ENCODE data around the gene ABCB11. TPM values are rescaled to one million over a fixed set of nuclear protein-coding genes. Genes with fewer than 3 reads are reported as not detected.
A peak's percentile ranks its signal among the peaks of the same experiment; 100 is the strongest.

Gene ABCB11
- polyA plus RNA-seq, 1 donor = 5.3 TPM

DNA sequence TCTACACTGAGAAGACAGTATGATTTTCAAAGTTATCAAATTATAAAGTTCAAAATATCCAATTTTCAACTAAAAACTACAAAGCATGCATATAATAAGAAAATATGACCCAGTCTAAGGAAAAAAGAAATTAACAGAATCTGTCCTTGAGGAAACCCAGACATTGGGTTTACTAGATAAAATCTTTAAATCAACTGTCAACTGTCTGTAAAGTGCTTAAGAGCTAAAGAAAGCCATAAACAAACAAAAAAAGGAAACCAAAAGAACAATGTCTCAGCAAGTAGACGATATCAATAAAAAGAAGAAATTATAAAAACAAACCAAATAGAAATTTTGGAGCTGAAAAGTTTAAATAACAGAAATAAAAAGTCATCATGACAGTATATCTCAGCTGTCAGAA, 10.5 kb upstream of the ABCB11 start:
- Histone ChIP-seq H3K36me3 (ENCODE audit: control insufficient read depth, insufficient read depth, low read length) (no peaks in the 10 kb centered on the region), H3K4me1 (ENCODE audit: control insufficient read depth, insufficient read depth, low read length) (no peaks in the 10 kb centered on the region), H3K4me3 (ENCODE audit: low read length) (no peak overlapping the region), H3K27me3 (ENCODE audit: control insufficient read depth, insufficient read depth, low read length) (no peaks in the 10 kb centered on the region), H3K27ac (ENCODE audit: low read length) (no peak overlapping the region), H3K9me3 (ENCODE audit: control insufficient read depth, low read depth, low read length) (no peaks in the 10 kb centered on the region)
- DNase-seq = no peak
- 86% methylated on average over 1 of the region's 1 CpG for WGBS (ENCODE audit: insufficient coverage, low lambda C conversion rate)

DNA sequence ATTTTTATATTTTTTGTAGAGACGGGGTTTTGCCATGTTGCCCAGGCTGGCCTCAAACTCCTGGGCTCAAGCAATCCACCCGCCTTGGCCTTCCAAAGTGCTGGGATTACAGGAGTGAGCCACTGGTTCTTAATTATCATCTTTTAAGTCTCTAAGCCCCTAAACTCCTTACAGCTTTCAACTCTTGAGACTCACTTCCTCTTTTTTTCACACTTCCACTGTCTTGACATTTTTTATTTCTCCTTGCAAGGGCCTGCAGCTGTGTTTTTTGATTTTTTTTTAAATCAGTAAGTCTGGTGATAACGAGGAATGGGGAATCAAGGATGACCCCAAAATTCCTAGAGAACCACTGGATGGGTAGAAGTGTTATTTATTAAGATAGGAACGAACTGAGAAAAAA, 8.6 kb upstream of the ABCB11 start:
- Histone ChIP-seq H3K27ac (ENCODE audit: low read length) (no peak overlapping the region), H3K27me3 (ENCODE audit: control insufficient read depth, insufficient read depth, low read length) (no peaks in the 10 kb centered on the region), H3K4me3 (ENCODE audit: low read length) (no peak overlapping the region), H3K4me1 (ENCODE audit: control insufficient read depth, insufficient read depth, low read length) (no peaks in the 10 kb centered on the region), H3K9me3 (ENCODE audit: control insufficient read depth, low read depth, low read length) (no peaks in the 10 kb centered on the region), H3K36me3 (ENCODE audit: control insufficient read depth, insufficient read depth, low read length) (no peaks in the 10 kb centered on the region)
- no peak for DNase-seq
- WGBS (ENCODE audit: insufficient coverage, low lambda C conversion rate) = 84% methylated on average over 3 of the region's 4 CpGs

DNA sequence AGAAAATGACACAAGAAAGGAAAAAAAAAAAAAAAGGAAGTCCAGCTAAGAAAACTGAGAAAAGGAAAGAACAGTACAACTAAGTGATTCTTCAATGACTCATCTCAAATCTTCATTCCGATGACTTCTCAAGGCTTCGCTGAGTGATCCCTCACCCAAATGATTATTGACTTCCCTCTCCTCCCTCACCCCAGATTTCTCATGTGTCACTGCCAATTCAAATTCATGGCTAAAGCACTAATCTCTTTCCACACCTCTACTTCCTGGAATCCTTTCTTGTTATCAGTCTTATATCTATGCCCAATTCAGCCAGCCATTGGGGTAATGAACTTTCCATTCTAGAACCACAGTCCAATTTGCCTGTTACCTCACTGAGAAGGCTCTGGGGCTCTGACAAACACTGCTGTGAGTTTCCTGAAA, 7.2 kb upstream of the ABCB11 start:
- Histone ChIP-seq H3K9me3 (ENCODE audit: control insufficient read depth, low read depth, low read length) (peaks cover 1% of the 10 kb centered on the region), H3K4me1 (ENCODE audit: control insufficient read depth, insufficient read depth, low read length) (no peaks in the 10 kb centered on the region), H3K36me3 (ENCODE audit: control insufficient read depth, insufficient read depth, low read length) (no peaks in the 10 kb centered on the region), H3K27me3 (ENCODE audit: control insufficient read depth, insufficient read depth, low read length) (no peaks in the 10 kb centered on the region), H3K27ac (ENCODE audit: low read length) (no peak overlapping the region), H3K4me3 (ENCODE audit: low read length) (no peak overlapping the region)
- DNase-seq = no peak
- no CpG with 5 or more reads among the region's 2 CpGs for WGBS (ENCODE audit: insufficient coverage, low lambda C conversion rate)

DNA sequence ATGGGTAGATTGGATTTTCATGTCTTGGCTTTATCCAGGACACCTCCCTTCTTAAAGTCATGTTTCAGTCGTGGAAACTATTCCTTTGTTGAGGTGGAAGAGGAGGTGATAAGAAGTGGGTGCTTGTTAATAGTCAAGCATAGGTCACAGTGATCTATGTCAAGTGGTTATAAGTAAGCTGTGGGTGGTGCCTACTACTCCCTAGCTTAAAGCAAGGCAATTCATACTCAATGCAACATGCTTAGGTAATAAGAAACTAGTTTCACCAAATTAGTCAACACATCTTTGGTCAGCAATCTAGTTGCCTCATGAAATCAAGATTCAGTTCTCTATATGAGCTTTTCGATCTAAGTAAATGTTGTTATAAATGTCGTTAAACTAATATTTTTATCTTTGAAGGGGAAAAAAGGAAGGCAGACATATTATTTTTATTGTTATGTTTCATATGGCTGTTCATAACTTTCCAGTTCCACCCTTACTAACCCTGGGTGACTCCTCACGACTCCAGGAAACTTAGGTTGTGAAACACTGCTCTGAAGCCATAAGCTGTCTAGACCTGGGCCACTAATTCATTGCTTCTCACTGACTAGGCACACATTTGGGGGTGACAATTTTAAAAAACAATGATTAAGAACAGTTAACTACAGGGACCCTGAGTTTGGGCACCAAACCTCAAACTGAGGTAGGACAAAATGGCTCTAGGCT, 5.8 kb upstream of the ABCB11 start:
- no CpG with 5 or more reads among the region's 4 CpGs for WGBS (ENCODE audit: insufficient coverage, low lambda C conversion rate)
- Histone ChIP-seq H3K27ac (ENCODE audit: low read length) (peak overlapping the region; percentile 8), H3K9me3 (ENCODE audit: control insufficient read depth, low read depth, low read length) (peaks cover 5% of the 10 kb centered on the region), H3K27me3 (ENCODE audit: control insufficient read depth, insufficient read depth, low read length) (no peaks in the 10 kb centered on the region), H3K36me3 (ENCODE audit: control insufficient read depth, insufficient read depth, low read length) (no peaks in the 10 kb centered on the region), H3K4me3 (ENCODE audit: low read length) (no peak overlapping the region), H3K4me1 (ENCODE audit: control insufficient read depth, insufficient read depth, low read length) (no peaks in the 10 kb centered on the region)
- no peak for DNase-seq

DNA sequence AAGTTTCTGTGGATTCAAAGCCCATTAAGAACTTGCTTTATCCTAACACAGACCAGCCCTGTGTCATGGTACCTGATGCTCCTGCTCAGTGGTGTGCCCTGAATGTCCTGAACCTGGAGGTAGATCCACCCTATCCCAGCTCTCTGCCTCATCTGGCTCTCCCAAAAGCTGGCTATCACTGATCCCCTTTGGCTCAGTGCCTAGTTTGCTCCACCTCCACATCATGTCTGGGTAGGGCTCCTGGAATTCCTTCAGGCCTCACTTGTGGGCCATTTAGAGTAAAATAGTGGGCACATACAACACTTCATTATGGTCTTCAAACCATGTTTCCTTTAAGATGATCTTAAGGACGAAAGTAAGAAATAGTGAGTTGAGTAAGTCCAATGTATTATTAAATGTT, 4.8 kb upstream of the ABCB11 start:
- H3K4me1 ChIP-seq (ENCODE audit: control insufficient read depth, insufficient read depth, low read length) = no peaks in the 10 kb centered on the region
- no peak overlapping the region for H3K4me3 ChIP-seq (ENCODE audit: low read length)
- WGBS (ENCODE audit: insufficient coverage, low lambda C conversion rate) = no CpG with 5 or more reads among the region's 1 CpG
- H3K36me3 ChIP-seq (ENCODE audit: control insufficient read depth, insufficient read depth, low read length) = no peaks in the 10 kb centered on the region
- no peak for DNase-seq
- H3K9me3 ChIP-seq (ENCODE audit: control insufficient read depth, low read depth, low read length) = peaks cover 5% of the 10 kb centered on the region
- no peaks in the 10 kb centered on the region for H3K27me3 ChIP-seq (ENCODE audit: control insufficient read depth, insufficient read depth, low read length)
- no peak overlapping the region for H3K27ac ChIP-seq (ENCODE audit: low read length)

DNA sequence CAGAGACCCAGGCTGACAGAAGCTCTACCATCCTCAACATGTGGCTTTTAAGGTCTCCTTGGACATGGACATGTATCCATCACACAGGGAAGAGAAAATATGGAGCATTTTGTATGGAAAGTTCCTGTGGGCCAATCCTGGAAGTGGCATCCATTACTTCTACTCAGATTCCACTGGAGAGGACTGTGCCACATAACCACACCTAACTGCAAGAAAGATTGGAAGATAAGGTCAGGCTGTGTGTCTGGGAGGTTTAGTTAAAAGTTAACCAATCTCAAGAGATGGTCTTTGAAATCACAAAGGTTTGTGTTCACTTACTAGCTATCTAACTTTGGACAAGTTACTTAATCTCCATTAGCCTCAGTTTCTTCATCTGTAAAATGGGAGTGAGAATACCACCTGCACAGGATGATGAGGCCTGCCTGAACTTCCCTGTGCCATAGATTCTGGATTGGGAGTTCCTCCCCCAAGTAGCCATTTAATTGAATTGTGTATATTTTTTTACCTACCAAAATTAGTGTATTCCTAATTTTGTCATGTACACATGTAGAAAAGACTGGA, 3.9 kb upstream of the ABCB11 start:
- DNase-seq = peak in 1 of 2 donors; percentile 26
- H3K36me3 ChIP-seq (ENCODE audit: control insufficient read depth, insufficient read depth, low read length) = no peaks in the 10 kb centered on the region
- H3K9me3 ChIP-seq (ENCODE audit: control insufficient read depth, low read depth, low read length) = peaks cover 5% of the 10 kb centered on the region
- H3K27ac ChIP-seq (ENCODE audit: low read length) = no peak overlapping the region
- no peaks in the 10 kb centered on the region for H3K27me3 ChIP-seq (ENCODE audit: control insufficient read depth, insufficient read depth, low read length)
- no peaks in the 10 kb centered on the region for H3K4me1 ChIP-seq (ENCODE audit: control insufficient read depth, insufficient read depth, low read length)
- no peak overlapping the region for H3K4me3 ChIP-seq (ENCODE audit: low read length)

DNA sequence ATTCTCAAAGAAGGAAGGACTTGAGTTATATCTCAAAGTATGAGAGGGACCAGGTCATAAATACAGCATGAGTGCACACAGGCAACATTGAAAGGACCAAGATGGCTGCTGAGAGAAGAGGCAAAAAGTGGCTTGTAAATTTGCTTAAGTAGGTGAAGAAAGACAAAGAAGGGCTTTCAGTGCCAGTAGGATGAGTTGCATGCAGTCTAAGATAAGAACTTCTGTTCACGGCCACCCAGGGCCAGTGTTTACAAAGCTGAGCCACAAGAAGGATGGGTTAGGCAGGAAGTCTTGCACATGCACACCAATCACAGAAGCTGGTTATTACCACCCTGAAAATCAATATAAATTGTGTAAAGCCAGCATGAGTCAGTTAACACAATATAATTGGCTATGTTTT, 3.1 kb upstream of the ABCB11 start:
- no CpG with 5 or more reads among the region's 1 CpG for WGBS (ENCODE audit: insufficient coverage, low lambda C conversion rate)

DNA sequence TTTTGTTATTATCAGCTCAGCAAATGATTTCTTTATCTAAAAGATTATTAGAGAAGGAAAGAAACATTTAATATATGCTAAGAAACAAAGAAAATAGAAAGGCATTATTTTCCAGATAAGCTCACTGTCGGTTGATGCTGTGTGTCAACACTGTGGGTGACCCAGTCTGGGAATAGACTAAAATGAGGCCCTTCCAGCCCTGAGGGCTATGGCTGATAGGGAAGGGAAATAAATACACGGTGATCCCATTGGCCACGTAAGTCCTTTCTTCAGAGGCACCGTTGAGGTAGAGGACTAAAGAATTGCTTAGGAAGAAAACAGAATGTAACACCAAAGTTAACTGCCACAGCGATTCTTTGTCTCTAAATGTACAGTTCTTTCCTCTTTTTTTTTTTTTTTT, 1.8 kb downstream of the ABCB11 start:
- no peak overlapping the region for H3K4me3 ChIP-seq (ENCODE audit: low read length)
- no peak overlapping the region for H3K27ac ChIP-seq (ENCODE audit: low read length)
- peaks cover 8% of the 10 kb centered on the region for H3K4me1 ChIP-seq (ENCODE audit: control insufficient read depth, insufficient read depth, low read length)
- H3K9me3 ChIP-seq (ENCODE audit: control insufficient read depth, low read depth, low read length) = peaks cover 5% of the 10 kb centered on the region
- H3K27me3 ChIP-seq (ENCODE audit: control insufficient read depth, insufficient read depth, low read length) = no peaks in the 10 kb centered on the region
- WGBS (ENCODE audit: insufficient coverage, low lambda C conversion rate) = no CpG with 5 or more reads among the region's 5 CpGs
- H3K36me3 ChIP-seq (ENCODE audit: control insufficient read depth, insufficient read depth, low read length) = no peaks in the 10 kb centered on the region
- peak in 1 of 2 donors; percentile 40 for DNase-seq

More for the DNA sequence above, 3.1 kb upstream of the ABCB11 start:
- Histone ChIP-seq H3K4me1 (ENCODE audit: control insufficient read depth, insufficient read depth, low read length) (no peaks in the 10 kb centered on the region), H3K9me3 (ENCODE audit: control insufficient read depth, low read depth, low read length) (peaks cover 5% of the 10 kb centered on the region), H3K4me3 (ENCODE audit: low read length) (no peak overlapping the region), H3K27me3 (ENCODE audit: control insufficient read depth, insufficient read depth, low read length) (no peaks in the 10 kb centered on the region), H3K36me3 (ENCODE audit: control insufficient read depth, insufficient read depth, low read length) (no peaks in the 10 kb centered on the region), H3K27ac (ENCODE audit: low read length) (no peak overlapping the region)
- DNase-seq = peak in 1 of 2 donors; percentile 41

DNA sequence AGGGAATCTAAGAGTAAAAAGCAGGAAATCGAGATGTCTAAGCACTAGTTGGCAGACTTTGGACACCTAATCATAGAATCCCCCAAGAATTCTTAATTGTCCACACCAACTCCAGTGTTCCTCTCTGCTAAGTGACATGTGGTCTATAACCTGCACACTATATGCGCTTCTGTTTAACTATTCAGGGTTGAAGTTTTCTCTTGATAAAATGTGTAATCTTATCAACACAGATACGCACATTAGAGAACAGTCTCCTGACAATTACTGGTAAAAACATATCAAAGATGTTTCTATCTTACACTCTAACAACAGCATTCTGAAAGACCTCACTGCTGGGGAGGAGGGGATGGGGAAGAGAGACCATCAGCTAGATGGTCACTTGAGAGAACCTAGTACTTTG, 3.9 kb downstream of the ABCB11 start:
- no peak overlapping the region for H3K4me3 ChIP-seq (ENCODE audit: low read length)
- no peaks in the 10 kb centered on the region for H3K27me3 ChIP-seq (ENCODE audit: control insufficient read depth, insufficient read depth, low read length)
- peak overlapping the region; percentile 3 for H3K27ac ChIP-seq (ENCODE audit: low read length)
- H3K9me3 ChIP-seq (ENCODE audit: control insufficient read depth, low read depth, low read length) = no peaks in the 10 kb centered on the region
- peak in 1 of 2 donors; percentile 49 for DNase-seq
- peaks cover 8% of the 10 kb centered on the region for H3K4me1 ChIP-seq (ENCODE audit: control insufficient read depth, insufficient read depth, low read length)
- H3K36me3 ChIP-seq (ENCODE audit: control insufficient read depth, insufficient read depth, low read length) = no peaks in the 10 kb centered on the region
- 29% methylated on average over 1 of the region's 3 CpGs for WGBS (ENCODE audit: insufficient coverage, low lambda C conversion rate)

DNA sequence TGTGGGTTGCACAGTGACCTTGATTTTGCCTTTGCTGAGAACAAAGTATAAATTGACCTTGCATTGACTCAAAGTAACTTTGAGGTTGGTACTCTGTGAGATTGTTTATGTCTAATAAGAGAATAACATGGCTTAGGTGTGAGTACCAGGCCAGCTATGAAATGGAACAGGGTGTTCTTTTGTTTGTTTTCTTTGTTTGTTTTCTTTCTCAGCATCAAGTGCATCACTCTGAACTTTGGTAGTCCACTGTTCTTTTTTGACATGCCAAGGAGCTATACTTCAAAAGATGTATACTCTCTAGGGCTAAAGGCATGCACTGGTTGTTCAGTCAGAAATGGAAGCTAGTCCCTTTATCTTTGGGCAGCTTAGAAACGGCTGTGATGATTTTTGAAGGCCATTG, 5.1 kb downstream of the ABCB11 start:
- no peaks in the 10 kb centered on the region for H3K36me3 ChIP-seq (ENCODE audit: control insufficient read depth, insufficient read depth, low read length)
- DNase-seq = no peak
- H3K27me3 ChIP-seq (ENCODE audit: control insufficient read depth, insufficient read depth, low read length) = no peaks in the 10 kb centered on the region
- H3K27ac ChIP-seq (ENCODE audit: low read length) = no peak overlapping the region
- H3K4me3 ChIP-seq (ENCODE audit: low read length) = no peak overlapping the region
- H3K9me3 ChIP-seq (ENCODE audit: control insufficient read depth, low read depth, low read length) = no peaks in the 10 kb centered on the region
- peaks cover 8% of the 10 kb centered on the region for H3K4me1 ChIP-seq (ENCODE audit: control insufficient read depth, insufficient read depth, low read length)
- 100% methylated on average over 1 of the region's 1 CpG for WGBS (ENCODE audit: insufficient coverage, low lambda C conversion rate)

DNA sequence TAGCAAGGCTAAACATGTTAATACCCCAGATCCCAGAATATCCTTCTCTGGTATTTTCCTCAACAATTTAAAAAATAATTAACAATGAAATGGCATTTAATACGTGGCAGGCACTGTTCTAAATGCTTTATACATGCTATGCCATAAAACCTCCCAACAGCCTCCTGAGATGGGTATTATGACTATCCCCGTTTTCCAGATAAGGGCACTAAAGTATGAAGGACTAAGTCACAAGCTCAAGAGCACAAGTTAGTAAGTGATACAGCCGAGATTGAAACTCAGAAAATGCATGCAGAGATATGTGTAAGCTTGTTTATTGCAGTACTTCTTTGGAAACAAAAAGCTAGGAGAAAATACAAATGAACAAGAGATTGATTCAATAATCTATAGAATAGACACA, 8.0 kb downstream of the ABCB11 start:
- Histone ChIP-seq H3K9me3 (ENCODE audit: control insufficient read depth, low read depth, low read length) (no peaks in the 10 kb centered on the region), H3K27me3 (ENCODE audit: control insufficient read depth, insufficient read depth, low read length) (no peaks in the 10 kb centered on the region), H3K4me1 (ENCODE audit: control insufficient read depth, insufficient read depth, low read length) (peaks cover 8% of the 10 kb centered on the region), H3K36me3 (ENCODE audit: control insufficient read depth, insufficient read depth, low read length) (no peaks in the 10 kb centered on the region), H3K4me3 (ENCODE audit: low read length) (no peak overlapping the region), H3K27ac (ENCODE audit: low read length) (peak overlapping the region; percentile 75)
- 25% methylated on average over 2 of the region's 3 CpGs for WGBS (ENCODE audit: insufficient coverage, low lambda C conversion rate)
- DNase-seq = peak; percentile 57 to 77
